Esophagus (tissue), 2 donors: Measurements from ENCODE around the gene RAB3A. TPM values are rescaled to one million over a fixed set of nuclear protein-coding genes. Genes with fewer than 3 reads are reported as not detected.

Experiments used
- H3K27ac ChIP-seq, 2 donors: one replicate each; pipeline ENCODE4 v1.5.1; 2013; ENCODE audit warnings: low read depth in 2 of 2, mild to moderate bottlenecking in 2 of 2, inconsistent platforms in 1 of 2, low read length in 1 of 2, moderate library complexity in 1 of 2
- H3K27me3 ChIP-seq, 2 donors: one replicate each; pipeline ENCODE4 v1.6.1; 2013; ENCODE audit warnings: low read length in 2 of 2, control low read depth in 1 of 2, mild to moderate bottlenecking in 1 of 2; ENCODE audit not compliant: insufficient read depth in 2 of 2, control insufficient read depth in 1 of 2
- H3K36me3 ChIP-seq, 2 donors: one replicate each; pipeline ENCODE4 v1.6.1; 2013; ENCODE audit warnings: low read length in 1 of 2; ENCODE audit not compliant: control insufficient read depth in 2 of 2, insufficient read depth in 2 of 2
- H3K4me1 ChIP-seq, 2 donors: one replicate each; pipeline ENCODE4 v1.6.1; 2013; ENCODE audit warnings: low read length in 1 of 2; ENCODE audit not compliant: control insufficient read depth in 2 of 2, insufficient read depth in 2 of 2
- H3K4me3 ChIP-seq, 2 donors: one replicate each; pipeline ENCODE4 v1.5.1; 2013; ENCODE audit warnings: low read length in 2 of 2, mild to moderate bottlenecking in 2 of 2, low read depth in 1 of 2, moderate library complexity in 1 of 2
- H3K9me3 ChIP-seq, 2 donors: one replicate each; pipeline ENCODE4 v1.6.1; 2013; ENCODE audit warnings: mild to moderate bottlenecking in 2 of 2, low read depth in 1 of 2, low read length in 1 of 2, moderate library complexity in 1 of 2; ENCODE audit not compliant: control insufficient read depth in 2 of 2, insufficient read depth in 1 of 2
- WGBS, 2 donors: extraction: QIAGEN DNeasy Blood & Tissue Kit; methylation state at CpG; one replicate each; pipeline ENCODE4 v1.1.7; 2013; 5-methylcytosine and 5-hydroxymethylcytosine counted together
- polyA plus RNA-seq, 2 donors: library from polyadenylated mRNA; stranded (reverse); fragments of 200-250 nt; gene quantifications; one replicate each; pipeline ENCODE4 v1.2.3, GENCODE V29; 2013
- donor health status: healthy with polysubstance abuse.
- donor health status: Bipolar disorder and iron deficiency.

RAB3A gene, protein sequence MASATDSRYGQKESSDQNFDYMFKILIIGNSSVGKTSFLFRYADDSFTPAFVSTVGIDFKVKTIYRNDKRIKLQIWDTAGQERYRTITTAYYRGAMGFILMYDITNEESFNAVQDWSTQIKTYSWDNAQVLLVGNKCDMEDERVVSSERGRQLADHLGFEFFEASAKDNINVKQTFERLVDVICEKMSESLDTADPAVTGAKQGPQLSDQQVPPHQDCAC
- polyA plus RNA-seq = 1 to 10 TPM in 1 of 2 donors, under 1 TPM in 1; 0.81 to 1.1 TPM

DNA sequence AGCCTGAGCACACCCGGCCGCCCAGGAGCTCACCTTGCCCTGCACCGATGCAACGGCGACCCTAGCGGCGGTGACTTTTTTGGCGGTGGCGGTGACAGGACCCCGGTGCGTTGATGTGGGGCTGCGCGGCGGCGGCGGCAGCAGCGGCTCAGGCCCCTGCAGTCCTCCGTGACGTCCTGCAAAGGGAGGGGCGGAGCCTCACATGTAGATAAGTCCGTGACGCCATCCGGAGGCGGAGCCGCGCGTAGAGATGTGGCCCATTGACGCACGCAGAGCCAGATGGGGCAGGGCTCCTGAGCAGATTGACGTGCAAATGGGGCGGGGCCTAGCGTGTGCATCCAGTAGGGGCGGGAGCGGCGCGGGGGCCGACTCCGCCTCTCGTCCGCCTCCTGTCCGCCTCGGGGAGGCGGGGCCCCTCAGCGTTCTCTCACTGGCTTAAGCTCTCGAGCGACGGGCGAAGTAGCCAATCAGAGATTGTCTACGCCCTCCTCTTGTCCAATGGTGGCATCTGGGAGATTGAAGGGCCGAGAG, at the start of gene RAB3A:
Gene RAB3A, minus strand, starts transcription at position 180 of the 531 bp plus-strand sequence. CDS start 1,302 bp downstream, outside the sequence.
- Histone ChIP-seq H3K9me3 (no peaks in the 10 kb centered on the region), H3K27ac (peak within 1 kb of the TSS; percentile 82 to 95), H3K4me1 (peaks cover 4 to 6% of the 10 kb centered on the region in 2 donors), H3K4me3 (peak within 1 kb of the TSS; percentile 65 to 67), H3K27me3 (no peaks in the 10 kb centered on the region), H3K36me3 (peaks cover 0 to 4% of the 10 kb centered on the region in 2 donors)
- 0% methylated on average over 50 of the region's 50 CpGs for WGBS, 2 donors

DNA sequence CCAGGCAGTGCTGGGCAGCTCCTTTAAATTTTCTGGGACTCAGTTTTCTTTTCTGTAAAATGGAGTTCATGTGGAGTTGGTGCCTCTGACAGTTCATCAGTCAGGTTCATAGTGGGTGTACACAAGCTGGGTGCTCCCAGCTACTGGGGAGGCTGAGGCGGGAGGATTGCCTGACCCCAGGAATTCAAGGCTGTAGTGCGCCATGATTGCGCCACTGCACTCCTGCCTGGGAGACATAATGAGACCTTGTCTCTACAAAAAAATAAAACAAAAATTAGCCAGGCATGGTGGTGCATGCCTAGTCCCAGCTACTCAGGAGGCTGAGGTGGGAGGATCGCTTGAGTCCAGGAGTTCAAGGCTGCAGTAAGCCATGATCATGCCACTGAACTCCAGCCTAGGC, 49.3 kb upstream of the RAB3A start:
- peaks cover 0 to 16% of the 10 kb centered on the region in 2 donors for H3K4me1 ChIP-seq
- no peak overlapping the region for H3K4me3 ChIP-seq
- no peaks in the 10 kb centered on the region for H3K9me3 ChIP-seq
- H3K36me3 ChIP-seq = peaks cover 0 to 2% of the 10 kb centered on the region in 2 donors
- WGBS, 2 donors = 89 to 91% methylated on average over 4 of the region's 4 CpGs
- peak overlapping the region in 1 of 2 donors; percentile 40 for H3K27ac ChIP-seq
- H3K27me3 ChIP-seq = no peaks in the 10 kb centered on the region

DNA sequence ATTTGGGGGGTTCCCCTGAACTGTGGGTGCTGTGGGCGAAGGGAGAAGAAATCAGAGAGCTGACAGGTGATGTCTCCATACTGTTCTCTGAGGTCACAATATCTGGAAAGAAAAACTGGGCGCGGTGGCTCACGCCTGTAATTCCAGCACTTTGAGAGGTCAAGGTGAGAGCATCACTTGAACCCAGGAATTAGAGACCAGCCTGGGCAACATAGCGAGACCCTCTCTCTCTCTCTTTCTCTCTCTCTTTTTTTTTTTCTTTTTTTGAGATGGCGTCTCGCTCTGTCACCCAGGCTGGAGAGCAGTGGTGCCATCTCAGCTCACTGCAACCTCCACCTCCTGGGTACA, 48.5 kb upstream of the RAB3A start:
- 71% methylated on average over 7 of the region's 7 CpGs for WGBS, 2 donors
- Histone ChIP-seq H3K4me3 (no peak overlapping the region), H3K36me3 (no peaks in the 10 kb centered on the region), H3K27ac (no peak overlapping the region), H3K9me3 (no peaks in the 10 kb centered on the region), H3K27me3 (no peaks in the 10 kb centered on the region), H3K4me1 (peaks cover 0 to 16% of the 10 kb centered on the region in 2 donors)

DNA sequence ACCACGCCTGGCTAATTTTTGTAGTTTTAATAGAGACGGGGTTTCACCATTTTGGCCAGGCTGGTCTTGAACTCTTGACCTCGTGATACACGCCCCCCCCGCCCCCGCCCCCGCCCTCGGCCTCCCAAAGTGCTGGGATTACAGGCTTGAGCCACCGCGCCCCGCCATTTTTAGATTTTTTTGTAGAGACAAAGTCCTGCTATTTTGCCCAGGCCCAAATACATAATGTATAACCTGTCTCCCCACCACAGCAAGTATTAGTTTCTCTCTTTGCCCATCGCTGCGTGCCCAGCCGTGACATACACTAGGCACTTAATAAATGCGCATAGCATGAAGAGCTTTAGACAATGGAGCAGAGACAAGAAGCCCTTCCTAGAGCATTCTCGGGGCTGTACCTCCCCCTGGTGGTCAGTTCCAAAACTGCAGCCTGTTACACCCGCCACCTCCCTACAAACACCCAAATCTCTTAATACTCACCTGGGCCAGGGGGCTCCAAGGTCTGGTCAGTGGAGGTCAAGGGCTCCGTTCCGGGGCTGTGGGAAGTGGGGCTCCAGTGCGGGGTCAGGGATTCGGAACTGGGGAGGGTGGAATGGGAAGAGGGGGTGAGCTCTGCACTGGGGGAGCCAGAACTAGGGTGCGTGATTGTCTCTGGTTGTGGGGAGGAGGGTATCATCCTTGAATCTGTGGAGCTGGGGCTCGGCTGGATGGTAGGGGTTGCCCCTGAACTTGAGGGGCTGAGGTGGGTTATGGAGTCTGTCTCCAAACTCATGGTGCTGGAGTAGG, 47.9 kb upstream of the RAB3A start:
- Histone ChIP-seq H3K4me3 (no peak overlapping the region), H3K9me3 (no peaks in the 10 kb centered on the region), H3K27ac (no peak overlapping the region), H3K4me1 (peaks cover 0 to 16% of the 10 kb centered on the region in 2 donors), H3K36me3 (no peaks in the 10 kb centered on the region), H3K27me3 (no peaks in the 10 kb centered on the region)
- 18 to 21% methylated on average over 23 of the region's 23 CpGs for WGBS, 2 donors

DNA sequence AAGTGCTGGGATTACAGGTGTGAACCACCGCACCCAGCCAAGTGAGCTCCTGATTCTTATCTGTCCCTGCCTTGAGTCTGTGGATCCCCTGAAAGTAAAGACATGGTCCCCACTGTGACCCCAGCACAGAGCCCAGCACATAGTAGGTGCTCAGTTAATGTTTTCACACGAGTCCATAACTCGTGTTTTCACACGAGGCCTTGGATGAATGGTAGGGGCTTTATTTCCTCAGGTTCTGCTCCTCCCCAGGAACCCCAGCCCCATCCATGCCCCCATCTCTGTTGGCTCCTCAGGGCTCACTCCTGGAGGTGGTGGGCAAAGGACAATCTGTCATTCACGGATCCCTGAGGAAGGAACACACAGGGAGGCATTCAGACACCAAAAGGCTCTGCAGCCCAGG, 46.0 kb upstream of the RAB3A start:
- no peak overlapping the region for H3K4me3 ChIP-seq
- no peak overlapping the region for H3K27ac ChIP-seq
- 90 to 94% methylated on average over 5 of the region's 5 CpGs for WGBS, 2 donors
- H3K9me3 ChIP-seq = no peaks in the 10 kb centered on the region
- peaks cover 0 to 9% of the 10 kb centered on the region in 2 donors for H3K4me1 ChIP-seq
- no peaks in the 10 kb centered on the region for H3K27me3 ChIP-seq
- no peaks in the 10 kb centered on the region for H3K36me3 ChIP-seq

DNA sequence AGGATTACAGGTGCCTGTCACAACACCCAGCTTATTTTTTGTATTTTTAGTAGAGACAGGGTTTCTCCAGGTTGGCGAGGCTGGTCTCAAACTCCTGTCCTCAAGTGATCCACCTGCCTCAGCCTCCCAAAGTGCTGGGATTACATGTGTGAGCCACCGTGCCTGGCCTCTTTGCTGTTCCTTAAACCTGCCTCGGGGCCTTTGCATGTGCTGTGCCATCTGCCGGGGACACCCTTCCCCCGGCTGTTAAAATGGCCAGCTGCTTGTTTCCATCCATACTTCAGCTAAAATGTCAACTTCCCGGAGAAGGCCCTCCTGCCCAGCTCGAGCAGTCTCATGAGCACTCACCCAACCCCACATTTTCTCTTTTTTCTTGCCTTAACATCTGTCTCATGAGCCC, 41.5 kb upstream of the RAB3A start:
- Histone ChIP-seq H3K9me3 (no peaks in the 10 kb centered on the region), H3K4me3 (no peak overlapping the region), H3K4me1 (no peaks in the 10 kb centered on the region), H3K27me3 (no peaks in the 10 kb centered on the region), H3K36me3 (no peaks in the 10 kb centered on the region), H3K27ac (no peak overlapping the region)
- 68 to 72% methylated on average over 7 of the region's 7 CpGs for WGBS, 2 donors

DNA sequence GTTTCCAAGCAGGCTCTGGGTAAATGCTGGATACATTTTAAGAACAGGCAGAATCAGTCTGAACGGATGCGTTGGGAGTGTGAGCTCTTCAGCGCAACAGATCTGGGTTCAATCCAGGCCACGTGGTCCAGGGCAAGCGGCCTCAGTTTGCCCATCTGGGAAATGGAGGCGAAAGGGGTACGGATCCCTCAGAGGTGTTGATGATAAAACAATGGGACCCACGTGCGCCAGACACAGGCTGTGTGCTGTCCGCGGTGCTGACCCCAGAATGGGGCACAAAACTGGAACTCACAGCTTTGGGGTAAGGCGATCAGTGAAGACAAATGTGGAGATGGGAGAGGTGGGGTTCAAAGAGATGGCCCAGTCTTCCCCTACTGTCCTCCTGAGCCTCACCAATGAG, 35.5 kb upstream of the RAB3A start:
- Histone ChIP-seq H3K27ac (no peak overlapping the region), H3K27me3 (peaks cover 0 to 4% of the 10 kb centered on the region in 2 donors), H3K36me3 (no peaks in the 10 kb centered on the region), H3K4me3 (no peak overlapping the region), H3K9me3 (no peaks in the 10 kb centered on the region), H3K4me1 (no peaks in the 10 kb centered on the region)
- 32 to 33% methylated on average over 12 of the region's 12 CpGs for WGBS, 2 donors

DNA sequence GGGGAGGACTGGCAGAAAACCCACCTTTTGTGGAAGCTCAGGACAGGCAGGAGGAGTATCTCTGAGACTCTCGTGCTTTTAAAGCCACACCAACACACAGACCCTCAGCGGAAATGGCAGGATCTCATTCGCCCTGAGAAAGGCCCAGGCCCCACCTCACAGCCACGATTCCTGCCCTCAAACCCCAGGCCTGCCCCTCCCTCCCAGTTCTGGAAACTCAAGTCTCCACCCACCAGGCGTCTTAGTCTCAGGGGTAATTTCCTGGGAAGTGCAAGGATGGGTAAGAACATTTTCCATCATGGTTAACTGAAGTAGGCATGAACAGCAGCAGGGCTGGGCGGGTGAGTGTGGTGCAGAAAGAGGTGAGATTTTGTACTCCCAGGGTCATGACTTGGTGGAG, 30.4 kb upstream of the RAB3A start:
- no peak overlapping the region for H3K4me3 ChIP-seq
- WGBS, 2 donors = 34 to 40% methylated on average over 6 of the region's 6 CpGs
- peaks cover 2 to 12% of the 10 kb centered on the region in 2 donors for H3K9me3 ChIP-seq
- peaks cover 0 to 17% of the 10 kb centered on the region in 2 donors for H3K27me3 ChIP-seq
- no peak overlapping the region for H3K27ac ChIP-seq
- H3K4me1 ChIP-seq = no peaks in the 10 kb centered on the region
- H3K36me3 ChIP-seq = no peaks in the 10 kb centered on the region

DNA sequence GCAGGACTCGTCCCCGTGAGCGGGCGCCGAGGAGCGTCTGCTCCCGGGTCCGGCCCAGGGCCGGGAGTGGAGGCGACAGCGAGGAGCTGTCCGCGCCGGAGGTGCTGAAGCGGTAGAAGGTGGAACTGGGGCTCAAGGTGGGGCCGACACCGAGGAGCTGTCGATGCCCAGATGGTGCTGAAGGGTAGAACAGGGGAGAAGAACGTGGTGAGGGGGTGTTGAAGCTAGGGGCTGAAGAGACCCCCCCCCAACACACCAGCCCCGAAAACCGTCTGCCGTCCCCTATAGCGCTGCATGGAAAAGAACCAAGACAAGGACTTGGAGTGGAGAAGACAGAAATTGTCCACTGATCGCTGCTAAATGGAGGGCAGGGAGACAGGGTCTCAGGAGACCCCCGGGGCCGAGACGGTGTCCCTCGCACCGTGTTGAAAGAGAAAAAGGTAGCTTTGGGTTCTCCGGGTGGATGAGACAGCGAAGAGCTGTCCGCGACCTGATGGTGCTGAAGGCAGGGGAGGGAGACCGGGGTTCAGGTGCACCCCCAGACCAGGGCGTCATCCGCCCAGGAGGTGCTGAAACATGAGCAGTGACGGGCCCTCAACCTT, 29.5 kb upstream of the RAB3A start:
- peaks cover 2 to 12% of the 10 kb centered on the region in 2 donors for H3K9me3 ChIP-seq
- no peak overlapping the region for H3K4me3 ChIP-seq
- no peak overlapping the region for H3K27ac ChIP-seq
- H3K27me3 ChIP-seq = peaks cover 0 to 17% of the 10 kb centered on the region in 2 donors
- no peaks in the 10 kb centered on the region for H3K4me1 ChIP-seq
- no peaks in the 10 kb centered on the region for H3K36me3 ChIP-seq
- 17 to 25% methylated on average over 37 of the region's 37 CpGs for WGBS, 2 donors
